ENCODE data around the gene LCE1E. TPM values are rescaled to one million over a fixed set of nuclear protein-coding genes. Genes with fewer than 3 reads are reported as not detected.

Gene LCE1E
- total RNA-seq, 1 experiment from 2014 or later: not detected

DNA sequence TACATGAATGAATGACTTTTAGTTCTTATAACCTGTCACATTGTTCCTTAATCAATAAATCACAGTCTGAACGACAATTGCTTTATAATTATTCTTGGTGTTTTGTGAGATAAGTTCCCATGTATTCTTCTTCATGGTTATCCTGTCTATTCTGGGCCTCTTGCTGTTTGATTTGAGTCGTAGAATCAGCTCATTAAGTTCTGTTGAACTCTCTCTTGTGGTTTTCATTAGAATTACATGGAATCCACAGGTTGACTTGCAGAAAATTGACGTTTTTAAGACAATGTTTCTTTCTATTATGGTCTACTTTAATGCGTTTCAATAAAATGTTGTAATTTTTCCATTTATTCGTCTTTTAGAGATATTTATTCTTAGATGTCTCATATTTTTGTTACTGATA is 37.2 kb downstream of the LCE1E start:
- no peak overlapping the region for H3K27ac ChIP-seq (ENCODE audit: low read depth, low read length)
- no peaks in the 10 kb centered on the region for H3K4me1 ChIP-seq (ENCODE audit: control insufficient read depth in 1 of 2, insufficient read depth in 2 of 2, low read length in 2 of 2)
- H3K4me3 ChIP-seq (replicated peaks in 1 of 2; ENCODE audit: low read depth in 1 of 2, low read length in 2 of 2): no peak overlapping the region
- TF ChIP-seq ELF1 (IDR thresholded peaks at IDR 0.05; ENCODE audit: borderline replicate concordance, low read depth) (no peak), ZNF274 (IDR thresholded peaks at IDR 0.05; ENCODE audit: low read depth, low read length) (no peak), SP1 (IDR thresholded peaks at IDR 0.05; ENCODE audit: low read depth) (no peak), EGR1 (IDR thresholded peaks at IDR 0.05; ENCODE audit: low read depth) (no peak), TCF7L2 (IDR thresholded peaks at IDR 0.05; ENCODE audit: borderline replicate concordance, extremely low read depth, insufficient read depth, insufficient read length) (no peak), EZH2 (IDR thresholded peaks at IDR 0.05) (no peak), CBX3 (IDR thresholded peaks at IDR 0.05; ENCODE audit: low read depth) (no peak), SIN3A (IDR thresholded peaks at IDR 0.05; ENCODE audit: low read depth) (no peak), POLR2AphosphoS5 (IDR thresholded peaks at IDR 0.05; ENCODE audit: low read depth, low read length) (no peak), POLR2A (IDR thresholded peaks at IDR 0.05; ENCODE audit: borderline replicate concordance, extremely low read depth, insufficient read depth, insufficient read length) (no peak), YY1 (IDR thresholded peaks at IDR 0.05; ENCODE audit: extremely low read depth, insufficient replicate concordance, low read depth, low read length) (no peak), SRF (IDR thresholded peaks at IDR 0.05; ENCODE audit: low read depth) (no peak), FOSL1 (IDR thresholded peaks at IDR 0.05; ENCODE audit: low read depth) (no peak)
- TF ChIP-seq, protein P1, sequence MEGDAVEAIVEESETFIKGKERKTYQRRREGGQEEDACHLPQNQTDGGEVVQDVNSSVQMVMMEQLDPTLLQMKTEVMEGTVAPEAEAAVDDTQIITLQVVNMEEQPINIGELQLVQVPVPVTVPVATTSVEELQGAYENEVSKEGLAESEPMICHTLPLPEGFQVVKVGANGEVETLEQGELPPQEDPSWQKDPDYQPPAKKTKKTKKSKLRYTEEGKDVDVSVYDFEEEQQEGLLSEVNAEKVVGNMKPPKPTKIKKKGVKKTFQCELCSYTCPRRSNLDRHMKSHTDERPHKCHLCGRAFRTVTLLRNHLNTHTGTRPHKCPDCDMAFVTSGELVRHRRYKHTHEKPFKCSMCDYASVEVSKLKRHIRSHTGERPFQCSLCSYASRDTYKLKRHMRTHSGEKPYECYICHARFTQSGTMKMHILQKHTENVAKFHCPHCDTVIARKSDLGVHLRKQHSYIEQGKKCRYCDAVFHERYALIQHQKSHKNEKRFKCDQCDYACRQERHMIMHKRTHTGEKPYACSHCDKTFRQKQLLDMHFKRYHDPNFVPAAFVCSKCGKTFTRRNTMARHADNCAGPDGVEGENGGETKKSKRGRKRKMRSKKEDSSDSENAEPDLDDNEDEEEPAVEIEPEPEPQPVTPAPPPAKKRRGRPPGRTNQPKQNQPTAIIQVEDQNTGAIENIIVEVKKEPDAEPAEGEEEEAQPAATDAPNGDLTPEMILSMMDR (IDR thresholded peaks at IDR 0.05 in 2 of 3, conservative IDR thresholded peaks at IDR 0.05 in 1 of 3; ENCODE audit: borderline replicate concordance in 1 of 3, insufficient read depth in 1 of 3, low read depth in 2 of 3, low read length in 2 of 3): no peak
- TF ChIP-seq, protein P2, sequence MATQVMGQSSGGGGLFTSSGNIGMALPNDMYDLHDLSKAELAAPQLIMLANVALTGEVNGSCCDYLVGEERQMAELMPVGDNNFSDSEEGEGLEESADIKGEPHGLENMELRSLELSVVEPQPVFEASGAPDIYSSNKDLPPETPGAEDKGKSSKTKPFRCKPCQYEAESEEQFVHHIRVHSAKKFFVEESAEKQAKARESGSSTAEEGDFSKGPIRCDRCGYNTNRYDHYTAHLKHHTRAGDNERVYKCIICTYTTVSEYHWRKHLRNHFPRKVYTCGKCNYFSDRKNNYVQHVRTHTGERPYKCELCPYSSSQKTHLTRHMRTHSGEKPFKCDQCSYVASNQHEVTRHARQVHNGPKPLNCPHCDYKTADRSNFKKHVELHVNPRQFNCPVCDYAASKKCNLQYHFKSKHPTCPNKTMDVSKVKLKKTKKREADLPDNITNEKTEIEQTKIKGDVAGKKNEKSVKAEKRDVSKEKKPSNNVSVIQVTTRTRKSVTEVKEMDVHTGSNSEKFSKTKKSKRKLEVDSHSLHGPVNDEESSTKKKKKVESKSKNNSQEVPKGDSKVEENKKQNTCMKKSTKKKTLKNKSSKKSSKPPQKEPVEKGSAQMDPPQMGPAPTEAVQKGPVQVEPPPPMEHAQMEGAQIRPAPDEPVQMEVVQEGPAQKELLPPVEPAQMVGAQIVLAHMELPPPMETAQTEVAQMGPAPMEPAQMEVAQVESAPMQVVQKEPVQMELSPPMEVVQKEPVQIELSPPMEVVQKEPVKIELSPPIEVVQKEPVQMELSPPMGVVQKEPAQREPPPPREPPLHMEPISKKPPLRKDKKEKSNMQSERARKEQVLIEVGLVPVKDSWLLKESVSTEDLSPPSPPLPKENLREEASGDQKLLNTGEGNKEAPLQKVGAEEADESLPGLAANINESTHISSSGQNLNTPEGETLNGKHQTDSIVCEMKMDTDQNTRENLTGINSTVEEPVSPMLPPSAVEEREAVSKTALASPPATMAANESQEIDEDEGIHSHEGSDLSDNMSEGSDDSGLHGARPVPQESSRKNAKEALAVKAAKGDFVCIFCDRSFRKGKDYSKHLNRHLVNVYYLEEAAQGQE (IDR thresholded peaks at IDR 0.05; ENCODE audit: low read depth): no peak
- ATAC-seq: no peak
- H3K27me3 ChIP-seq (ENCODE audit: insufficient read depth, low read length): peaks cover 34% of the 10 kb centered on the region
- no peaks in the 10 kb centered on the region for H3K9me2 ChIP-seq (ENCODE audit: insufficient read depth)
- H3K4me2 ChIP-seq (ENCODE audit: low read length): no peak overlapping the region
- no peaks in the 10 kb centered on the region for H4K20me1 ChIP-seq (ENCODE audit: insufficient read depth)
- no peak overlapping the region for H2AFZ ChIP-seq (ENCODE audit: low read depth, low read length, poor library complexity, severe bottlenecking)
- no peak for DNase-seq (ENCODE audit: low read depth, low spot score)
- intact Hi-C loops (cut with micrococcal nuclease): no loop called here
- ChIA-PET CTCF (no interaction called here), RAD21 (ENCODE audit: low non-redundant PET in 1 of 2, low total read pairs in 2 of 2, uncharacterized antibody in 2 of 2, unreplicated experiment in 2 of 2) (no interaction called here), POLR2A (no interaction called here)
- H3K9me3 ChIP-seq (ENCODE audit: control insufficient read depth in 1 of 2, insufficient read depth in 1 of 2, low read depth in 1 of 2, low read length in 2 of 2): no peaks in the 10 kb centered on the region
- no peaks in the 10 kb centered on the region for H3K79me2 ChIP-seq (ENCODE audit: insufficient read depth, low read length)
- H3K36me3 ChIP-seq (ENCODE audit: control insufficient read depth in 1 of 2, insufficient read depth in 2 of 2, low read length in 2 of 2): no peaks in the 10 kb centered on the region
- no TSS peak for BruUV-seq (replicated peaks)
- no peak overlapping the region for H3K9ac ChIP-seq (ENCODE audit: low read length)

All from HCT116 (cell line).